GM21529 (cell line): ENCODE results near the gene CYP2F1.
"Not testable (repeated sequence)": the region's sequence is repeated elsewhere in the genome, so short reads cannot be mapped to it uniquely, and the experiment has no call there.

ENCODE experiments used
- ATAC-seq: cut with Tn5 transposase; IDR thresholded peaks from one replicate; pipeline ENCODE4 v1.9.1; 2021; ENCODE audit not compliant: unreplicated experiment

Gene CYP2F1, protein sequence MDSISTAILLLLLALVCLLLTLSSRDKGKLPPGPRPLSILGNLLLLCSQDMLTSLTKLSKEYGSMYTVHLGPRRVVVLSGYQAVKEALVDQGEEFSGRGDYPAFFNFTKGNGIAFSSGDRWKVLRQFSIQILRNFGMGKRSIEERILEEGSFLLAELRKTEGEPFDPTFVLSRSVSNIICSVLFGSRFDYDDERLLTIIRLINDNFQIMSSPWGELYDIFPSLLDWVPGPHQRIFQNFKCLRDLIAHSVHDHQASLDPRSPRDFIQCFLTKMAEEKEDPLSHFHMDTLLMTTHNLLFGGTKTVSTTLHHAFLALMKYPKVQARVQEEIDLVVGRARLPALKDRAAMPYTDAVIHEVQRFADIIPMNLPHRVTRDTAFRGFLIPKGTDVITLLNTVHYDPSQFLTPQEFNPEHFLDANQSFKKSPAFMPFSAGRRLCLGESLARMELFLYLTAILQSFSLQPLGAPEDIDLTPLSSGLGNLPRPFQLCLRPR

DNA sequence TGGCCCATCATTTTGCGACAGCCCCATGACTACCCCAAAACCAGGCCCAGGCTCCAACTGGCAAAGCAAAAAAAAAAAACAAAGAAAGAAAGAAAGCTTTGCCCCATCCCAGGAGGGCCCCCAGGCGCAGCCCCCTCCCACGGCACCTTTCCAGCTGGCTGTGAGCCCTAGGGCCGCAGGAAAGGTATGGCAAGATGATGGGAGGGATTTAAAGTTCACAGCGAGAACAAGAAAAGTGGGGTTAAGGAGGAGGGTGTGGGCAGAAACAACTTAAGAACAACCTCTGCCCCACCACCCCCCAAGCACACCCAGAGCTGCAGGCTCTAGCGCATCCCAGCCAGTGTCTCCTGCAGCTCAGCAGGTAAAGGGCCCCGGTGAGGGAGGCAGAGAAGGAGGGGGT is at the start of gene CYP2F1:
CYP2F1 (plus strand) TSS at position 301 of the 400 bp plus-strand sequence. CDS start 1,757 bp downstream, outside the sequence.
- no peak for ATAC-seq

DNA sequence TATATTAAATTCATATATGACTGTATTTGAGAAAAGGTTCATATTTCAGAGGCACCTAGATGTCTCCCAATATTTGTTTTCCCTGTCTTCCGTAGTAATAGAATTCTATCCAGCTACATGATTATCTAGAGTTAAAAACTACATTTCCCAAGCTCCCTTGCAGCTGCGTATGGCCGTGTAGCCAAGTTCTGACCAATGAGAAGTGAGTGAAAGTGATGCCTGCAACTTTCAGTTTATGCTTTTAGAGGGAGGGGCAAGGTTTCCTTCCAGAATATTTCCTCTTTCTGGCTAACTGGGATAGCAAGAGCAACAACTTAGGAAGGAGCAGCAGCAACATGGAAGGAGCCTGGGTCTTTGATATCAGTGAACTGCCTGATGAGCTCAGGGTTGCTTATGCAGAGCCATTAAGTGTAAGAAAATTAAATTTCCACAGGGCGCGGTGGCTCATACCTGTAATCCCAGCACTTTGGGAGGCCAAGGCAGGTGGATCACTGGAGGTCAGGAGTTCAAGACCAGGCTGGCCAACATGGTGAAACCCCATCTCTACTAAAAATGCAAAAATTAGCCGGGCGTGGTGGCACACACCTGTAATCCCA is 49.2 kb upstream of the CYP2F1 start:
- ATAC-seq, result no peak

DNA sequence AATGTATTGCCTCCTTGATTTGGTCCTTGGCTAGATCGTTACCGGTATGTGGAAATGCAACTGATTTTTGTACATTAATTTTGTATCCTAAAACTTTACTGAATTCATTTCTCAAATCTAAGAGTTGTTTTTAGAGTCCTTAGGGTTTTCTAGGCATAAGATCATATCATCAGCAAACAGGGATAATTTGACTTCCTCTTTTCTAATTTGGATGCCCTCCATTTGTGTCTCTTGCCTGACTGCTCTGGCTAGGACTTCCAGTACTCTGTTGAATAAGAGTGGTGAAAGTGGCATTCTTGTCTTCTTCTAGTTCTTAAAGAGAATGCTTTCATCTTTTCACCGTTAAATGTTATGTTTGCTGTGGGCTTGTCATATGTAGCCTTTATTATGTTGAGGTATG is 37.9 kb upstream of the CYP2F1 start:
- ATAC-seq, result no peak

DNA sequence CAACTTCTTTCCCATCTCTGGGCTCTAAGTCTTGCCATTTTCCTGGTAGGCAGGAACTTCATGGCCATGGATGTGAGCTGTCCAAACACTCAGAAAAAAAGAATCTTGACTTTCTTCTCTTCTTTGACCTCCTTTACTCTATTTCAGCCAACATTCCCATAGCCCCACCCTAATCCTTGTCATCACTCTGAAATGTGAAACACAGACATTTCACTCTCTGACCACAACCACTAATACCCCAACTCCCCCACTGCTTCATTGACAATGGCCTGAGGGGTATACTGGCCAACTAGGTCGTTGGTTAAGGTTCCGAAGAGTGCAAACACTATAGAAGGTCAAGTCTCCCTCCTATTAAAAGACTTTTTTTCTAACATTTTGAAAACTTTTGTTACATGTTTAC is 30.7 kb upstream of the CYP2F1 start:
- no peak for ATAC-seq

DNA sequence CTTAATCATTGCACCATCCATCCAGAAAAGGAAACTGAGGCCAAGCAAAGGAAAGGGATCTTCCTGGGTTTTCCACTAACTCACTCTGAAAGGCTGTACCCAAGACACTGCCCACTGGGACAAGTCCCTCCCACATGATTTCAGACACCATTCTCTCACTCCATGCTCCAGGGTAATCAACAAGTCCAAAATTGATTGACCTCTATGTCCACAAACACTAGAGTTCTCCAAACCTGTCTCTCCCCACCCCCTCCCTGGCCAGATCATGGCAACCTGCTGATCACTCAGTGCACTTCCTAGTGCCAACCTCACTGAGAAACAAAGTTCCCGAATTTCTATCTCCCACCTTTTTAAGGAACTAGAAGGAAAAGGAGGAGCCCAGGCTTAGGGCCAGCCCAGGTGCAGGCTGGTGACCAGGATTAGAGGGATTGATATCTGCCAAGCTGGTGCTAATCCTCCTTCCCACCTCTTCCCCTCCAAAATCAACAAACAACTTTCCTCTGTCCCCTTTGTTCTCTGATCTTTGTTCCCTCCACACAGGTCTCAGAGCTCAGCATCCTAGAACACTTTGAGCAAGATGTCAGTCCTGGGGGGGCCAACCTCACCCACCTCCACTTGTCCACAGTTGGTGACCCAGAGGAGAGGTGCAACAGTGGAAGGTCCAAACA is 28.4 kb upstream of the CYP2F1 start:
- no peak for ATAC-seq

DNA sequence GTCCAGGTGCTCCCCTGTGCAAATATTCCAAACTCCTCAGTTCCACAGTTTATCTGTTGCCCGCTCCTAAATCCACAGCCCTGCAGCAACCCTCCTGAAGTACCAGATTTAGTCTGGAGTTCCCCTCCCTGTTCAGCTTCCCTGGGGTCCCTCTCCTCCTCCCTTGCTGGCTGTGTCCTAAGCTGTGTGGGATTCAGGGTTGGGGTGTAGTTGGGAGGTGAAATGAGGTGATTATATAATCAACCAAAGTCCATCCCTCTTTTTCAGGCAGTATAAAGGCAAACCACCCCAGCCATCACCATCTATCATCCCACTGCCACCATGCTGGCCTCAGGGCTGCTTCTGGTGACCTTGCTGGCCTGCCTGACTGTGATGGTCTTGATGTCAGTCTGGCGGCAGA is 26.1 kb upstream of the CYP2F1 start, which contains the start of gene CYP2A13:
CYP2A13 (plus strand) TSS at position 301 of the 400 bp plus-strand sequence; CDS start at position 322, 21 bp downstream.
- ATAC-seq, result no peak

DNA sequence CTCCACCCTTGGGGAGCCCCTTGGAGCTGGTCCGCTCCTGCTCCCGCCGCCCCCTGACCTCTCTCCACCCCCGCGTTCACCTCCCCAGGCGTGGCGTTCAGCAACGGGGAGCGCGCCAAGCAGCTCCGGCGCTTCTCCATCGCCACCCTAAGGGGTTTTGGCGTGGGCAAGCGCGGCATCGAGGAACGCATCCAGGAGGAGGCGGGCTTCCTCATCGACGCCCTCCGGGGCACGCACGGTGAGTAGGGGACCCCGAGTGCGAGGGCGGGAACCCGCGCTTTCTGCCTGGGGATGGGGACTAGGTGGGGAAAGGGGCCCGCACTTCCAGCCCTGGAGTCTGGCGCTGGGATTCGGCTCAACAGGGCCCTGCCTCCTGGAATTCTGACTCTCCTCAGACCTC is 24.3 kb upstream of the CYP2F1 start:
- no peak for ATAC-seq

DNA sequence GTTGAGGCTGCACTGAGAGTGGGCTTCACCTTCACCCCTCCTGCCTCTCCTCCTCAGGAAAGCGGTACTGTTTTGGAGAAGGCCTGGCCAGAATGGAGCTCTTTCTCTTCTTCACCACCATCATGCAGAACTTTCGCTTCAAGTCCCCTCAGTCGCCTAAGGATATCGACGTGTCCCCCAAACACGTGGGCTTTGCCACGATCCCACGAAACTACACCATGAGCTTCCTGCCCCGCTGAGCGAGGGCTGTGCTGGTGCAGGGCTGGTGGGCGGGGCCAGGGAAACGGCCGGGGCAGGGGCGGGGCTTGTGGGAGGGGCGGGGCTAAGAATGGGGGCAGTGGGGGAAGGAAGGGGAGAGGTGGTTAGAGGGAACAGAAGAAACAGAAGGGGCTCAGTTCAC is 18.5 kb upstream of the CYP2F1 start:
- no peak for ATAC-seq

DNA sequence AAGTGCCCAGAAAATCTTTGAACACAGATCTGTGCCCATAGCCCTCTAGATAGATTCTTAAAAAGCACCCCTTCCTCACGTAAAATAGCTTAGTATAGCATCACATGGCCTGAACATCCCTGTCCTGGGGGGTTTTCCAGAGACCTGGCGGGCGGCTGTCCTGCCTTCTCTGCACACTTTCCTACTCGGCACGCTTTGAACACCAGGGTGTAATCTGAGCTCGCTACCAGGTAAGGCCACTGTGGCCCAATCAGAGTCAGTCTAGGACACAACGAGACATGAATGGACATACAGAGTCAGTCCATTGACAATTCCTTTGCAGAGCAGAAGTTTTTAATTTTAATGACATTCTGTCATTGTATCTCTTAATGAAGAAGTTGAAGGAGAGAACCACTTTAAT is 17.9 kb upstream of the CYP2F1 start:
- no peak for ATAC-seq

DNA sequence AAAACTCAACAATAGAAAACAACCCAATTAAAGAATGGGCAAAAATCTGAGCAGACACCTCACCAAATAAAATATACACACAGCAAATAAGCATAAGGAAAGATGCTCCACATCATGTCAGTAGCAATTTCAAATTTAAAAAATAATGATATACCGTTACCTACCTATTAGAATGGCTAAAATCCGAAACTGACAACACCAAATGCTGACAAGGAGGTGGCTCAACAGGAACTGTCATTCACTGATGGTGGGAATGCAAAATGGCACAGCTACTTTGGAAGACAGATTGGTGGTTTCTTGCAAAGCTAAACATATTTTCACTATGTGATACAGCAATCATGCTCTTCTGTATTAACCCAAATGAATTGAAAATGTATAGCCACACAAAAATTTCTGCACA is 16.9 kb upstream of the CYP2F1 start:
- no peak for ATAC-seq

DNA sequence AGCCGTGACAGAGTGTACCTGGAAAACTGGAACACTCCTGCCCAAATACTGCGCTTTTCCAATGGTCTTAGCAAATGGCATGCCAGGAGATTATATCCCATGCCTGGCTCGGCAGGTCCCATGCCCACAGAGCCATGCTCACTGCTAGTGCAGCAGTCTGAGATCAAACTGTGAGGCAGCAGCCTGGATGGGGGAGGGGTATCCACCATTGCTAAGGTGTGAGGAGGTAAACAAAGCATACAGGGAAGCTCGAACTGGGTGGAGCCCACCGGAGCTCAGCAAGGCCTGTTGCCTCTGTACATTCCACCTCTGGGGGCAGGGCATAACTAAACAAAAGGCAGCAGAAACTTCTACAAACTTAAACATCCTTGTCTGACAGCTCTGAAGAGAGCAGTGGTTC is 15.5 kb upstream of the CYP2F1 start:
- ATAC-seq, result no peak

DNA sequence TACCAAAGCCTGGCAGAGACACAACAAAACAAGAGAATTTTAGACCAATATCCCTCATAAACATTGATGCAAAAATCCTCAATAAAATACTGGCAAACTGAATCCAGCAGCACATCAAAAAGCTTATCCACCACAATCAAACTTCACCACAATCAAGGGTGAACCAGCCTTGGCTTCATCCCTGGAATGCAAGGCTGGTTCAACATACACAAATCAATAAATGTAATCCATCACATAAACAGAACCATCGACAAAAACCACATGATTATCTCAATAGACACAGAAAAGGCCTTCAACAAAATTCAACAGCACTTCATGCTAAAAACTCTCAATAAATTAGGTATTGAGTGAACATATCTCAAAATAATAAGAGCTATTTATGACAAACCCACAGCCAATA is 12.0 kb upstream of the CYP2F1 start:
- not testable (repeated sequence) for ATAC-seq

DNA sequence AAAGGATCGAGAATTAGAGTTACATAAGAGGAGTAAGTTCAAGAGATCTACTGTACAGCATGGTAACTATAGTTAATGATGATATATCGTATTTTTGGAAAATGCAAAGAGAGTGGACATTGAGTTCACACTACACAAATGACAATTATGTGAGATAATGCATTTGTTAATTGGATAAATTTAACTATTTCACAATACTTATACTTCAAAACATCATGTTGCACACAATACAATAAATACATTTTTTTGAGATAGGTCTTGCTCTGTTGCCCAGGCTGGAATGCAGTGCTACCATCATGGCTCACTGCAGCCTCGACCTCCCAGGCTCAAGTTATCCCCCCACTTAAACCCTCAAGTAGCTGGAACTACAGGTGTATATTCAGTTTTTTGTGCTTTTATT is 8.1 kb upstream of the CYP2F1 start:
- ATAC-seq, result no peak

DNA sequence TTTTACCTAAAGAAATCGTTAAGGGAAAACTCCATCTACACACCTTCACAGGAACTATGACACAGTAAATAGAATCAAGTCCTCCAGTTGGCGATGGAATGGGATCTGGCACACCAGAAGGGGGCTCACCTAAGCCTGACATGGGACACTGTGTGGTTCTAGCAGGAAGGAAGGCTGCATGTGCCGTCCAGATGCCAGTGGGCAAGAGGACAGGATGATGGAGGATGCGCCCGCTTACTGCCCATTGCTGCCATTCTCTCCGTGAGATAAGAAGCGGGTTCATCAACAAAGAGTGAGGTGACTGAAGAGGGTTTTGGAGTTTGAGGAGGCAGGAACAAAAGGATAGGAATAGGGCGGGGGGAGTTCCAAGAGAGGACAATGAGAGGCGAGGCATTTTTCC is 2.9 kb upstream of the CYP2F1 start:
- ATAC-seq, result no peak

DNA sequence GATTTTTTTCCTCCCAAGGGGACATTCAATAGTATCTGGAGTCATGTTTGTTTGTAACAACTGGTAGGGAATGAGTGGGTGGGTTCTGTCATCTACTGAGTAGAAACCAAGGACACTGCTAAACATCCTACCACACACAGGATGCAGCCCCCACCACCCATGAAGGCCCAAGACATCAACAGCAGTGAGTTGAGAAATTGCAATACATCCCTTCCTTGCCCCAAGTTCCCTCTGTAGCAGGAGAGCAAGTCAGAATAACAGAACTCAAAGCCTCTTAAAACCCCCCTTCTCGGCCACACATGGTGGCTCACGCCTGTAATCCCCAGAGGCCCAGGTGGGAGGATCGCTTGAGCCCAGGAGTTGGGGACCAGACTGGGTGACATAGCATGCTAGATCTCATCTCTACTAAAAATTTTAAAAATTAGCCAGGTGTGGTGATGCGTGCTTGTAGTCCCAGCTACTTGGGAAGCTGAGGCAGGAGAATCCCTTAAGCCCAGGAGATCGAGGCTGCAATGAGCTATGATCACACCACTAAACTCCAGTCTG is 2.4 kb upstream of the CYP2F1 start:
- no peak for ATAC-seq

DNA sequence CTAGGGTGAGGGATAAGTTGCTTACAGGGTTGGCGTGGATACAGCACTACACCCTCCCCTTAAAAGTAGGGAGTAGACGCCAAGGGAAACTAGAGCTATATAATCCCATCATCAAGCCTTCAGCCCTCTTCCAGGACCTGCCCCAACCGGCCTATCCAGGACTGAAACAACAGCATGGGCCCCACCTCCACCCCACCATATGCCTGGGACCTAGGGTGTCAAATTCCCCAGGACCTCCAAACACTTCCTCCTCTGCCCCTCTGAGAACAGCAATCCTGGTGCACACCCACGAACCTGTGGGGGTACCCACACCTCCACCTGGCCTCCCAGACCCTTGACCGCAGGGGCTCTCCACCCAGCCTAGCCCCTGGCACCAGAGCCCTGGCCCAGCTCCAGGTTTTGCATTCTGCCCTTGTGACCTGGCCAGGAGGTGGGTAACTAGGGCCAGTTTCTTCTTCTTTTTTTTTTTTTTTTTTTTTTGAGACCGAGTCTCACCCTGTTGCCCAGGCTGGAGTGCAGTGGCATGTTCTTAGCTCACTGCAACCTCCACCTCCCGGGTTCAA is 1.4 kb upstream of the CYP2F1 start:
- ATAC-seq, result no peak

DNA sequence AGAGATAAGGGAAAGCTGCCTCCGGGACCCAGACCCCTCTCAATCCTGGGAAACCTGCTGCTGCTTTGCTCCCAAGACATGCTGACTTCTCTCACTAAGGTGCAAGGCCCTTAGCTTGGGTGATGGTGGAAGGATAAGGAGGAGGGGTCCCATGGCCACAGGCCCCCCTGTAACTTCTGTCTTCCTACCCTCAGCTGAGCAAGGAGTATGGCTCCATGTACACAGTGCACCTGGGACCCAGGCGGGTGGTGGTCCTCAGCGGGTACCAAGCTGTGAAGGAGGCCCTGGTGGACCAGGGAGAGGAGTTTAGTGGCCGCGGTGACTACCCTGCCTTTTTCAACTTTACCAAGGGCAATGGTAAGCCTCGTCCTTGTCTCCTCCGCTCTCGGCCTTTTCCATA is 2.0 kb downstream of the CYP2F1 start:
- no peak for ATAC-seq

DNA sequence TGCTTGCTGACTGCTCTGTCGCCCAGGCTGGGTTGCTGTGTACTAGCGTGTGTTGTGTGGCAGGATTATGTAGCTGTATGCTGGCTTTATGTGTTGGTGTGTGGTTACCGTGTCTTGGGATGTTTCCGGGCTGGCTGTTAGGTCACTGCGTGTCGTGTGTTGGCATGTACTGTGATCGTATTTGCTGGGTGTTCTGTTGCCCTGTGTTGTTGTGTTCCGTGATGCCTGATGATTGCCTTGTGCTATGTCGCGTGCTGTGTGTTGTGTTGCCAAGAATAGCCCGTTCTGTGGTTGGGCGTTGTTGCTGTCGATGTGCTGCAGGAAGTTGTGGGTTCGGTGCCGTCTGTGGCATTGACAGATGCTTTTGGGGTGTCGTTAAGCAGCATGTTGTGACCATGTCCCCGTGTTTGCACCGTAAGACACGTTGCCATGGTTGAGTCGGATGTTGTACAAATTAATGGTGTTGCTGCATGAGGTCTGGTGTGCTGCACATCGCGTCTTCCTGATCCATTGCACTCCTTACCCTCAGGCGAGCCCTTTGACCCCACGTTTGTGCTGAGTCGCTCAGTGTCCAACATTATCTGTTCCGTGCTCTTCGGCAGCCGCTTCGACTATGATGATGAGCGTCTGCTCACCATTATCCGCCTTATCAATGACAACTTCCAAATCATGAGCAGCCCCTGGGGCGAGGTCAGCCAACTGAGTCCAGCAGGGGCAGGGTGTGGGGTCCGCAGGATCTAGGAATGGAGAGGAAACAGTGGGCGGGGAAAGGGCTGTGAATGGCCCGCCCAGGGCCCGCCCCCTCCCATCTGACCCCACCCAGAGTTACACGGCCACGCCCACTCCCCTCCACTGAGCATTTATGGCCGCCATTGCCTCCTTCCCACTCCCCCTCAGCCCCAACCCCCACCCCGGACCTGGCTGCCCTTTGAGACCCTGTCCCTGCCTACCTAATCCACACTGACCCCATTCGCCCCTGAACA is 7.0 kb downstream of the CYP2F1 start:
- ATAC-seq, result not testable (repeated sequence)

DNA sequence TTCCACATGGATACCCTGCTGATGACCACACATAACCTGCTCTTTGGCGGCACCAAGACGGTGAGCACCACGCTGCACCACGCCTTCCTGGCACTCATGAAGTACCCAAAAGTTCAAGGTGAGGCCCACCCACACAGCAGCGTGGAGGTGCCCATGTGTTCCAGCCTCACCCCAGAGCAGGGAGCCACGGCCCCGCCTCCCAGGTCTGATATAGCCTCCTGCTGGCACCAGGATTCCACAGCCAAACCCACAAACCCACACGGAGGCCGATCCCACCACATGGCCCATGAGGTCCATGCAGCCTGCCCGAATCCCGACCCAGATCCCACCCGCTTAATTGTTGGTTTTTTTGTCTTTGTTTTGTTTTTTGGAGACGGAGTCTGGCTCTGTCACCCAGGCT is 8.6 kb downstream of the CYP2F1 start:
- ATAC-seq, result not testable (repeated sequence)

DNA sequence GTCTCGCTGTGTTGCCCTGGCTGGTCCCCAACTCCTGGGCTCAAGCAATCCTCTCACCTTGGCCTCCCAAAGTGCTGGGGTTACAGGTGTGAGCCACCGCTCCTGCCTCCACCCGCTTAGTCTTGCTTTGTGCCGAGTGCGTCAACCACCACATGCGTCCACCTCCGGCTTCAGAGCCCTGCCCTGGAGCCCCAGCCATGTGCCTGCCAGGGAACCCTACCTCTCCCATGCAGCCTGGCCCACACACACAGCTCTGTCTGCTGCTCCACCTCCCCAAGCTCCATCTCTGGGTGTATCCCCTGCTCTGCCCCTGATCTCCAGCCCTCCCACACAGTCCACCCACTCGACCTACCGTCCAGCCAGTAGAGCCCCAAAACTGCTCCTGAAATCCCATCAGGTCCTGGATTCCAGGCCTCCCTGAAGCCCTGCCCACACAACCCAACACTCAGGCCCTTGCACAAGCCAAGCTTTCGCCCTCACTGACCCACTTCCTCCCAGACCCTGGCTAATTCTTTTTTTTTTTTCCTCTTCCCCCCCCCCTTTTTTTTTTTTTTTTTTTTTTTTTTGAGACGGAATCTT is 9.6 kb downstream of the CYP2F1 start:
- ATAC-seq, result no peak
